Measurements from ENCODE around the gene GDF11. TPM values are rescaled to one million over a fixed set of nuclear protein-coding genes. Genes with fewer than 3 reads are reported as not detected.

Gene GDF11
- total RNA-seq, 1 donor from 2014 or later, result 10.7 TPM

GRCh38 chr12:55743406-55744339, 751 bp downstream of the GDF11 start:
- H3K36me3 ChIP-seq (ENCODE audit: control insufficient read depth, insufficient read depth, low read length), result no peaks in the 10 kb centered on the region
- TF ChIP-seq CTCF (IDR thresholded peaks at IDR 0.05; ENCODE audit: insufficient read depth, low read length, poor library complexity, severe bottlenecking), result no peak
- no peaks in the 10 kb centered on the region for H3K27me3 ChIP-seq (ENCODE audit: control insufficient read depth, insufficient read depth, low read length)
- peak overlapping the region; percentile 84 for H3K4me3 ChIP-seq (ENCODE audit: low read depth, low read length)
- no peak for DNase-seq (ENCODE audit: low read depth)

- Histone ChIP-seq H3K36me3 (ENCODE audit: control insufficient read depth, insufficient read depth, low read length) (no peaks in the 10 kb centered on the region), H3K4me3 (ENCODE audit: low read depth, low read length) (peak overlapping the region; percentile 84), H3K27me3 (ENCODE audit: control insufficient read depth, insufficient read depth, low read length) (no peaks in the 10 kb centered on the region)
- no peak for DNase-seq (ENCODE audit: low read depth)
- TF ChIP-seq CTCF (IDR thresholded peaks at IDR 0.05; ENCODE audit: insufficient read depth, low read length, poor library complexity, severe bottlenecking), result no peak
These were observed 1.6 kb downstream of the GDF11 start for GRCh38 chr12:55744340-55745030.

GRCh38 chr12:55745361-55746173, 2.6 kb downstream of the GDF11 start:
- no peaks in the 10 kb centered on the region for H3K27me3 ChIP-seq (ENCODE audit: control insufficient read depth, insufficient read depth, low read length)
- no peak for TF ChIP-seq CTCF (IDR thresholded peaks at IDR 0.05; ENCODE audit: insufficient read depth, low read length, poor library complexity, severe bottlenecking)
- peak overlapping the region; percentile 26 for H3K4me3 ChIP-seq (ENCODE audit: low read depth, low read length)
- no peaks in the 10 kb centered on the region for H3K36me3 ChIP-seq (ENCODE audit: control insufficient read depth, insufficient read depth, low read length)
- no peak for DNase-seq (ENCODE audit: low read depth)

GRCh38 chr12:55746174-55746912, 3.4 kb downstream of the GDF11 start:
- Histone ChIP-seq H3K27me3 (ENCODE audit: control insufficient read depth, insufficient read depth, low read length) (no peaks in the 10 kb centered on the region), H3K36me3 (ENCODE audit: control insufficient read depth, insufficient read depth, low read length) (peaks cover under 1% of the 10 kb centered on the region), H3K4me3 (ENCODE audit: low read depth, low read length) (no peak overlapping the region)
- TF ChIP-seq CTCF (IDR thresholded peaks at IDR 0.05; ENCODE audit: insufficient read depth, low read length, poor library complexity, severe bottlenecking), result no peak
- no peak for DNase-seq (ENCODE audit: low read depth)

DNA sequence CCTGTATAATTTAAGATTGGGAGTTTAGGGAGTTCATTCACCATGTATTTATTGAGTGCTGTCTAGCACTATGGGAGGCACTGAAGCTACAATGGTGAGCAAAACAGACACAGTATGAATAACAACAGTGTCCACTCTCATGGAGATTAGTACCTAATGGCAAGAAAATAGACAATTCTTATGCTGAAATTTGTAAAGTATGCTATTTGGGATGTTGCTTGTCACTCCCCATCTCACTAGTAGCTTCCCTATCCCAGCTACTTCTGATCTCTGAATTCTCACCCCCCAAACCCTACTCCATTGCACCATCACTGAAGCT, 4.0 kb downstream of the GDF11 start:
- no peak for DNase-seq (ENCODE audit: low read depth)
- H3K27me3 ChIP-seq (ENCODE audit: control insufficient read depth, insufficient read depth, low read length), result no peaks in the 10 kb centered on the region
- no peak for TF ChIP-seq CTCF (IDR thresholded peaks at IDR 0.05; ENCODE audit: insufficient read depth, low read length, poor library complexity, severe bottlenecking)
- peaks cover 1% of the 10 kb centered on the region for H3K36me3 ChIP-seq (ENCODE audit: control insufficient read depth, insufficient read depth, low read length)
- H3K4me3 ChIP-seq (ENCODE audit: low read depth, low read length), result no peak overlapping the region

Data from kidney epithelial cell (primary cell).